Astrocyte of the cerebellum (primary cell): ENCODE measurements around the gene NSUN6.
A peak's percentile ranks its signal among the peaks of the same experiment; 100 is the strongest.

Experiments
- DNase-seq: peaks from one replicate; pipeline ENCODE4 v3.0.0-alpha.2; 2011; ENCODE audit warnings: low read depth
- H3K4me3 ChIP-seq: 2 replicates; pipeline ENCODE4 v1.5.1; 2011; ENCODE audit warnings: mild to moderate bottlenecking, low read depth, low read length, moderate library complexity
- CTCF ChIP-seq: IDR thresholded peaks from 2 replicates; pipeline ENCODE4 v1.5.1; 2012; ENCODE audit warnings: low read length, low read depth, moderate library complexity, mild to moderate bottlenecking; ENCODE audit errors: missing control alignments
- in situ Hi-C: cut with HindIII; loops from 2 replicates; pipeline ENCODE4 v1.10.0; 2017; ENCODE audit warnings: low sequenced_read_pairs

NSUN6 gene

DNA sequence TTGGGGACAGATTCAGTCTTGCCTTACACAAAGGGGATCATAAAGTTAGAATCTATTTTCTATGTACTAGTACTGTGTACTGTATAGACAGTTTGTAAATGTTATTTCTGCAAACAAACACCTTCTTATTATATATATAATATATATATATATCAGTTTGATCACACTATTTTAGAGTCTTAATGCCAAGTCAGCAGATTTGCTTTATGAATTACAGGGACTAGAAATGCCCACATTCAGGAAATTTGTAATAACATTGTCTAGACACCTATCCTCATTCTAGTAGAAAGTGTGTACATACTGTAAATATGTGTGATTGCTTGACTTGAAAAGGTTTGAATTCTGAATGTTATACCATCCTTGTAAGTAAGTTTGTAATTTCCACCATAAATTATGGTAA, 111.2 kb downstream of the NSUN6 start:
- no peak overlapping the region for H3K4me3 ChIP-seq
- TF ChIP-seq CTCF, result no peak
- in situ Hi-C loops, result no loop called here
- no peak for DNase-seq

GRCh38 chr10:18539335-18539734, 112.1 kb downstream of the NSUN6 start:
- in situ Hi-C loops, result loop anchor here (10.0 kb wide), 1 partner anchor 65 kb away; no protein-coding TSS in a partner anchor
- no peak overlapping the region for H3K4me3 ChIP-seq
- no peak for DNase-seq
- no peak for TF ChIP-seq CTCF

GRCh38 chr10:18533896-18534295, 117.5 kb downstream of the NSUN6 start:
- in situ Hi-C loops, result loop anchor here (10.0 kb wide), 1 partner anchor 71 kb away; no protein-coding TSS in a partner anchor
- H3K4me3 ChIP-seq, result no peak overlapping the region
- DNase-seq, result no peak
- no peak for TF ChIP-seq CTCF

GRCh38 chr10:18532881-18533535, 118.4 kb downstream of the NSUN6 start:
- TF ChIP-seq CTCF, result no peak
- no peak for DNase-seq
- in situ Hi-C loops, result loop anchor here (10.0 kb wide), 1 partner anchor 72 kb away; no protein-coding TSS in a partner anchor
- no peak overlapping the region for H3K4me3 ChIP-seq

GRCh38 chr10:18528292-18528691, 123.1 kb downstream of the NSUN6 start:
- DNase-seq, result no peak
- in situ Hi-C loops, result loop anchor here (5.0 kb wide), 1 partner anchor 96 kb away; no protein-coding TSS in a partner anchor
- TF ChIP-seq CTCF, result no peak
- no peak overlapping the region for H3K4me3 ChIP-seq

- peak; percentile 16 for DNase-seq
- in situ Hi-C loops, result loop anchor here (5.0 kb wide), 1 partner anchor 95 kb away; no protein-coding TSS in a partner anchor
- TF ChIP-seq CTCF, result no peak
- H3K4me3 ChIP-seq, result no peak overlapping the region
Observed at GRCh38 chr10:18527687-18528086, 123.7 kb downstream of the NSUN6 start.
